Right lobe of liver (tissue), 4 donors: ENCODE results near the gene SMYD4.

ENCODE experiments used
- CTCF ChIP-seq, 4 donors: fragments of 200-600 bp in 3 of 4; fragments of 450-650 bp in 1 of 4; IDR thresholded peaks; one replicate each; pipeline versions ENCODE4 v1.5.1 to v1.8.0; 2016 to 2022; ENCODE audit warnings: antibody characterized with exemption in 4 of 4, mild to moderate bottlenecking in 2 of 4
- POLR2A ChIP-seq: fragments of 450-650 bp; IDR thresholded peaks from one replicate; pipeline ENCODE4 v1.6.1; 2017; ENCODE audit warnings: antibody characterized with exemption, mild to moderate bottlenecking
- donor health status: DM: no; HTN: no; CAD: no.
- donor health status: DM: no; HTN: no; CAD: no.
- donor health status: DM: no; HTN: yes; CAD: no.

DNA sequence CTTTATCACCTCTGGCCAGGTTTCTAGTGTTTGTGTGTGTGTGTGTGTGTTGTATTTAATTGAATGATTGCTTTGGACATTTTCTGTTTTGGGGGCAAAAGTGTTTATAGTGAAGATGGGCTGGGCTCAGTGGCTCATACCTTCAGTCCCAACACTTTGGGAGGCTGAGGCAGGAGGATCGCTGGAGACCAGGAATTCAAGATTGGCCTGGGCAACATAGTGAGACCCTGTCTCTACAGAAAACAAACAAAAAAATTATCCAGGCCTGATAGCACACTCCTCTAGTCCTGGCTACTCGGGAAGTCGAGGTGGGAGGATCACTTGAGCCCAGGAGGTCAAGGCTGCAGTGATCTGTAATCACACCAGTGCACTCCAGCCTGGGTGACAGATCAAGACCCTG lies 37.6 kb upstream of the SMYD4 start:
- TF ChIP-seq POLR2A = no peak
- no peak for TF ChIP-seq CTCF (IDR thresholded peaks at IDR 0.05)
